Peyer's patch (tissue), 4 donors: ENCODE results near the gene PGAP6. TPM values are rescaled to one million over a fixed set of nuclear protein-coding genes. Genes with fewer than 3 reads are reported as not detected.
"Not testable (repeated sequence)": the region's sequence is repeated elsewhere in the genome, so short reads cannot be mapped to it uniquely, and the experiment has no call there.

Experiments
- DNase-seq, 3 donors: peaks; one replicate each; pipeline ENCODE4 v3.0.0-alpha.2; 2017 to 2019
- H3K27ac ChIP-seq, 4 donors: fragments of 200-600 bp; sonication (generic); one replicate each; pipeline ENCODE4 v1.5.1; 2016 to 2019
- H3K27me3 ChIP-seq, 2 donors: fragments of 200-600 bp; sonication (generic); one replicate each; pipeline ENCODE4 v1.5.1; 2019
- H3K36me3 ChIP-seq, 3 donors: fragments of 200-600 bp; sonication (generic); one replicate each; pipeline ENCODE4 v1.5.1; 2016 to 2019
- H3K4me1 ChIP-seq, 4 donors: fragments of 200-600 bp; sonication (generic); one replicate each; pipeline ENCODE4 v1.5.1; 2016 to 2019
- H3K4me3 ChIP-seq, 4 donors: fragments of 200-600 bp; sonication (generic); 1 replicate in 3 of 4; 2 replicates in 1 of 4; pipeline ENCODE4 v1.5.1; 2016 to 2019; ENCODE audit warnings: mild to moderate bottlenecking in 1 of 4
- H3K9me3 ChIP-seq, 4 donors: fragments of 200-600 bp; sonication (generic); one replicate each; pipeline ENCODE4 v1.5.1; 2016 to 2019; ENCODE audit warnings: mild to moderate bottlenecking in 1 of 4
- POLR2A ChIP-seq, 2 donors: fragments of 450-650 bp; IDR thresholded peaks; one replicate each; pipeline ENCODE4 v1.5.1; 2017; ENCODE audit warnings: antibody characterized with exemption in 2 of 2, mild to moderate bottlenecking in 2 of 2, moderate library complexity in 2 of 2
- total RNA-seq, 4 donors: library from RNA; depleted of rRNA; stranded (reverse); fragments of >200 nt; gene quantifications; one replicate each; pipeline ENCODE4 v1.1.0, GENCODE V29; 2016
- TF ChIP-seq, protein P1 (sequence below), 6 experiments: fragments of 450-650 bp in 4 of 6; fragments of 200-600 bp in 2 of 6; sonication (generic) in 1 of 6; IDR thresholded peaks; one replicate each; pipeline ENCODE4 v1.5.1; 2017 to 2019; ENCODE audit warnings: antibody characterized with exemption in 6 of 6, mild to moderate bottlenecking in 3 of 6, moderate library complexity in 1 of 6

Gene PGAP6
- total RNA-seq, 4 donors from 2014 or later, result 130 to 211 (median 166) TPM

DNA sequence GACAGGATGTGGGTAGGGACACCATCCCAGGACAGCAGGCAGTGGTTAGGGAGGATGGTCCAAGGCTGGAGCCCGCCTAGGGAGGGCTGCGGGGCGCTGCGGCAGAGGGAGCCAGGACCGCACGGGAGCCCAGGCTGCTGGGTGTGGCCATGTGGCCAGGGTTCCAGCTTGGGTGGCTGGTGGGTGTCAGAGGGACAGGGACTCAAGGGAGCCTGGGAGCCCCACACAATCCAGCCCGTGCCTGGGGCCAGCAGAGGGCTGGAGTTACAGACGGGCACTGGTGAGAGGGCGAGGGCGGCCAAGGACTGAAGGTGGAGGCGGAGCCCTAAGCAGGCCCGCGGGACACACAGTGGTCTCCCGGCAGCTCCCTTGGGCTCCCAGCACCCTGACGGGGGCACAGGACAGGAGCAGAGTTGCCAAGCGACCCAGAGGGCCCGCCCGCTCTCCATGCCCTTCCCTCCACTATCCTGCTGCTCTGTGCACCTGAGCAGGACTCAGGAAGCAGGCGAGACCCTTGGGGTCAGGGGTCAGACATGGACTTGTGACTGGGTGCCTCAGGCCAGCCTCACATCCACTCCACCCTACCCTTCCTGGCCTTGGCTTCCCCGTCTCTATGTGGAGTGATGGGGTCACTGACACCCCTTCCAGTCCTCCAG, 18.5 kb downstream of the PGAP6 start:
- peaks cover 0 to 17% (median 0%) of the 10 kb centered on the region in 3 donors for H3K36me3 ChIP-seq
- no peak overlapping the region for H3K4me3 ChIP-seq
- no peak overlapping the region for H3K27ac ChIP-seq
- no peak for DNase-seq
- H3K4me1 ChIP-seq, result peaks cover 0 to 4% (median 2%) of the 10 kb centered on the region in 4 donors
- H3K27me3 ChIP-seq, result no peaks in the 10 kb centered on the region
- TF ChIP-seq, protein P1, sequence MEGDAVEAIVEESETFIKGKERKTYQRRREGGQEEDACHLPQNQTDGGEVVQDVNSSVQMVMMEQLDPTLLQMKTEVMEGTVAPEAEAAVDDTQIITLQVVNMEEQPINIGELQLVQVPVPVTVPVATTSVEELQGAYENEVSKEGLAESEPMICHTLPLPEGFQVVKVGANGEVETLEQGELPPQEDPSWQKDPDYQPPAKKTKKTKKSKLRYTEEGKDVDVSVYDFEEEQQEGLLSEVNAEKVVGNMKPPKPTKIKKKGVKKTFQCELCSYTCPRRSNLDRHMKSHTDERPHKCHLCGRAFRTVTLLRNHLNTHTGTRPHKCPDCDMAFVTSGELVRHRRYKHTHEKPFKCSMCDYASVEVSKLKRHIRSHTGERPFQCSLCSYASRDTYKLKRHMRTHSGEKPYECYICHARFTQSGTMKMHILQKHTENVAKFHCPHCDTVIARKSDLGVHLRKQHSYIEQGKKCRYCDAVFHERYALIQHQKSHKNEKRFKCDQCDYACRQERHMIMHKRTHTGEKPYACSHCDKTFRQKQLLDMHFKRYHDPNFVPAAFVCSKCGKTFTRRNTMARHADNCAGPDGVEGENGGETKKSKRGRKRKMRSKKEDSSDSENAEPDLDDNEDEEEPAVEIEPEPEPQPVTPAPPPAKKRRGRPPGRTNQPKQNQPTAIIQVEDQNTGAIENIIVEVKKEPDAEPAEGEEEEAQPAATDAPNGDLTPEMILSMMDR (IDR thresholded peaks at IDR 0.05), result no peak
- TF ChIP-seq POLR2A (IDR thresholded peaks at IDR 0.05), result no peak
- no peaks in the 10 kb centered on the region for H3K9me3 ChIP-seq

DNA sequence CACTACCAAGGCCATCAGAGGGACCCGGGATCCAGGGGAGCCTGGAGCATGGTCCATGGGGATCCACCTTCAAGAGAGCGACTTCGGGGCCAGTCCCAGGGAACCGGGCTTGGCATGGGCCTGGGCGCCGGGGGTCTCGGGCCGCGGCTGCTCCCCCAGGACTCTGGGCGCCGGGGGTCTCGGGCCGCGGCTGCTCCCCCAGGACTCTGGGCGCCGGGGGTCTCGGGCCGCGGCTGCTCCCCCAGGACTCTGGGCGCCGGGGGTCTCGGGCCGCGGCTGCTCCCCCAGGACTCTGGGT, 19.1 kb downstream of the PGAP6 start:
- not testable (repeated sequence) for H3K27me3 ChIP-seq, H3K9me3 ChIP-seq, H3K27ac ChIP-seq, H3K4me1 ChIP-seq, H3K4me3 ChIP-seq, DNase-seq
- peaks cover 0 to 11% (median 0%) of the 10 kb centered on the region in 3 donors for H3K36me3 ChIP-seq

DNA sequence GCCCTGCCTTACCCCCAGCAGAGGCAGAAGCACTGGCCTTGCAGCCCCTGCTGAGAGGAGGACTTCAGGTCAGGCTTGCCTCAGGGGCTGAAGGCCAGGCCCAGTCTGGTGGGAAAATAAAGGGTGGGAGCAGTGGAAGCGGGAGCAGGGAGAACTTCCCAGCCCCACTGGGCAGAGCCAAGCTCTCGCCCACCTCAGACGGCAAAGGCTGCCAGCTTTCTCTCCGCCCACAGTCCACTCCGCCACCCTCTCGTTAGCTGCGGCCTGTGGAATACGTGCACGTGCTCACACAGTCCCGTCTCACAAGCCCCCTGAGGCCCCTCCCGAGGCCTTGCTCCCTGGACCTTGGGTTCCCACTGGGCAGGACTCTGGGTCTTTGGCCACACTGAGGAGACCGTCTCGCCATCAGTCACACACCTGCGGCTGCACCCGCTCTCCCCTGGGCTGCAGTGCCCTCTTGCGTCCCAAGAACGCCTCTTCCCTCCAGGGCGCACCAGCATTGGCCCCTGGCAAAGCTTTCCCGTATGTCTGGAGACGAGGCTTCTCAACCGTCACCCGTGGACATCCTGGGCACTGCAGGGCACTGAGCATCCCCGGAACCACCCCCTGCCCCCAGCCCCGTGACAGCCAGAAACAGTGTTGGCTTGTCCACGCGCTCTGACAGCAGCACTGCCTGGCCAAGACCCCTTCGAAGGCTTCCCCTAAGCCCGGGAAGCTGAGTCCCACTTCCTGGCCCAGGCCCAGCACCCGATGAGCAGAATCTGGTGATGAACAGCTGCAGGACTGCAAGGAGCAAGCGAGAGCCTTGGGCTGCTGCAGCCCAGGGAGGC, 19.7 kb downstream of the PGAP6 start:
- Histone ChIP-seq H3K9me3 (no peaks in the 10 kb centered on the region), H3K4me1 (peaks cover 0 to 4% (median 2%) of the 10 kb centered on the region in 4 donors), H3K36me3 (peaks cover 0 to 6% (median 0%) of the 10 kb centered on the region in 3 donors), H3K27me3 (no peaks in the 10 kb centered on the region), H3K27ac (no peak overlapping the region), H3K4me3 (no peak overlapping the region)
- peak; percentile 66 to 90 (median 87) for DNase-seq
- TF ChIP-seq, protein P1 (IDR thresholded peaks at IDR 0.05), result peak; percentile 61 to 91 (median 81)
- TF ChIP-seq POLR2A (IDR thresholded peaks at IDR 0.05), result no peak

DNA sequence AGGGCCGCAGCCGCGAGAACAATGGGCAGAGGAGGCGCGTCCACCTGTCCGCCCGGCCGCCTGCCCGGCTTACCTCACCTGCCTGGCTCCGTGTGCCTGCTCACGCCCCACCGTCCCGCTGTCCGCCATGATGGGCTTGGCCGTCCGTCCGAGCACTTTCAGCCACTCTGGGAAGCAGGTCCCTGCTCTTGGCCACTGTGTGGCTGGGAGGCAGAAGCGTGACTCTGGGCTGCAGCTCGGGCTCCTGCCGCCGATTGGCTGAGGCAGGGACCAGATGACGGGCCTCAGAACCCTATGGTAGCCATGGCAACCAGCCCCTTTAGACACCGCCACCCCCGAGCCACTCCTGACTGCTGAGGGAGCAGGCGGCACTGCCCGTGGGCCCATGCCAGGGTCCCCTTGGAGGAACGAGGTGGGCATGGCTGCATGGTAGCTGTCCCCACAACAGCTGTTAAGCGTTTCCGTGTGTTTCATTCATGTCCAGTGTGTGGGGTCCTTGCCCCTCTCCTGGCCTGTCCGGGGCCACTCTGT, 20.4 kb downstream of the PGAP6 start:
- Histone ChIP-seq H3K36me3 (no peaks in the 10 kb centered on the region), H3K9me3 (no peaks in the 10 kb centered on the region), H3K4me1 (peaks cover 0 to 4% (median 2%) of the 10 kb centered on the region in 4 donors), H3K27ac (no peak overlapping the region), H3K27me3 (no peaks in the 10 kb centered on the region), H3K4me3 (no peak overlapping the region)
- DNase-seq, result no peak
- no peak for TF ChIP-seq POLR2A (IDR thresholded peaks at IDR 0.05)
- TF ChIP-seq, protein P1 (IDR thresholded peaks at IDR 0.05), result no peak

DNA sequence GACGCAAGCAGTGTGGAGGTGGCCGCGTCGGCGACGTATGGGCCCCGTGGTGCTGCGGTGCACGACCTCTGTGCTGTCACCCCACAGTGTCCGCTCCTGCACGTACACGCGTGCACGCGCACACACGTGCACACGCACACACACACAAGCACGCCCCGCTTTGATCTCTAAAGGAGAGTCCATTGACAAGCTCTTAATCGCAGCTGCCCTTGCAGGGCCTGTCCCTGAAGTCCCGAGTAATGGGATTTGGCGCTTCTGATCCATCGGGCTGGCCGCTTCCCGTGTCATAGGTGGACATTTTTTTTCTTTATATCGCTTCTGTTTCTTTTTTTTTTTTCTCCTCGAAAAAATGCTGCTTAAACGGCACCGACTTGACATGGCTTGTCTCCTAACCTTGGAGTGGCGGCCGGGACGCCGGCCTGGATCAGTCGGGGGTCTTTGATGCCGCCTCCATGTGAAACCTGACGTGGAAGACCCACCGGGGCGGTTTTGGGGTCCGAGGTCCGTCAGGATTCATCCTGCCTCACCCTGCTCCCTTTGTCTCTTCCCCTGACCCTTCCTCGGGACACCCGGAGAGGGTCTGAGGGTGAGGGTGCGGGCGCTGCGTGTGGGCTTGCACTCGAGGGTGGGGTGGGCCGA, 21.0 kb downstream of the PGAP6 start:
- Histone ChIP-seq H3K27ac (no peak overlapping the region), H3K36me3 (no peaks in the 10 kb centered on the region), H3K4me3 (no peak overlapping the region), H3K9me3 (no peaks in the 10 kb centered on the region), H3K27me3 (no peaks in the 10 kb centered on the region), H3K4me1 (peaks cover 0 to 4% (median 2%) of the 10 kb centered on the region in 4 donors)
- TF ChIP-seq, protein P1 (IDR thresholded peaks at IDR 0.05), result no peak
- no peak for DNase-seq
